Activated CD8-positive, alpha-beta memory T cell treated with anti-CD3 and anti-CD28 coated beads for 36 hours (primary cell): ENCODE data around the gene CD209. TPM values are rescaled to one million over a fixed set of nuclear protein-coding genes. Genes with fewer than 3 reads are reported as not detected.

Experiments used
- CTCF ChIA-PET: fragments of 350-600 bp; sonication (Branson Sonifier 250); formaldehyde crosslinking; loops from one replicate; lab custom pipeline; 2021; ENCODE audit warnings: antibody characterized with exemption; lab: Charles Lee
- POLR2A ChIA-PET: fragments of 350-600 bp; sonication (Branson Sonifier 250); formaldehyde crosslinking; loops from one replicate; lab custom pipeline; 2021; ENCODE audit warnings: antibody characterized with exemption; lab: Charles Lee
- total RNA-seq, 2 experiments: library from RNA; stranded (reverse); gene quantifications; one replicate each; pipeline ENCODE4 v1.2.3, GENCODE V29; 2021

CD209 gene
- total RNA-seq, 2 experiments from 2014 or later = not detected

DNA sequence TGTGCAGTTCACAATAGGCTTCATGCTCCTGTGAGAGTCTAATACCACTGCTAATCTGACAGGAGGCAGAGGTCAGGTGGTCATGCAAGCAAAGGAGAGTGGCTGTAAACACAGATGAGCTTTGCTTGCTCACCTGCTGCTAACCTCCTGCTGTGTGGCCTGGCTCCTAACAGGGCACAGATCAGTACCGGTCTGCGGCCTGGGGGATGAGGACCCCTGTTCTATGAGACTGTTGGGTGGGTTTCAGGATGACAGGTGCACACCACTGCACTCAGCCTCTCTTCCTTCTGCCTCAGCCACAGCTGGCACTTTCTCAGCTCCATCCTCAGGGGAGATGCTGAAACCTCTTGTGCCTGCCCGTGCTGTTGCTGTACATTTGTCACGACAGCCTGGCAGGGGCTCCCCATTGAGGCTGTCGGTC lies 25.1 kb downstream of the CD209 start:
- ChIA-PET CTCF (interaction anchor here (1.3 kb wide), 1 partner anchor 17 kb away, joined by 3 read pairs; no protein-coding TSS in a partner anchor), POLR2A (no interaction called here)

GRCh38 chr19:7720351-7720750 lies 27.0 kb downstream of the CD209 start:
- POLR2A ChIA-PET = no interaction called here
- CTCF ChIA-PET = interaction anchor here (0.6 kb wide), 1 partner anchor 298 kb away, joined by 3 read pairs; no protein-coding TSS in a partner anchor

DNA sequence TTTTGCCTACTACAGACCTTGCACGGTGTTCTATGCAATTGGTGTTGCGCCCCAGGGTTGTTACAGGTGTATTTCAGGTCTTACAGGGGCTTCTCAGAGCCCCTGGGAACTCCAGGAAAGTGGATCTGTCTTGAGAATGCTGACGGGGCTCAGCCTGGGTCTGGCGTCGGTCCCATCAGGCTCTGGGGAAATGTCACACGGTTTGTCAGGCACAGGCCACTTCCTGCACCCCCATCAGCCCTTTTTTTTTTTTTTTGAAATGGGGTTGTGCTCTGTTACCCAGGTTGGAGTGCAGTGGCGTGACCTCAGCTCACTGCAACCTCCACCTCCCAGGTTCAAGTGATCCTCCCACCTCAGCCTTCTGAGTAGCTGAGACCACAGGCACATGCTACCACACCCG lies 28.7 kb downstream of the CD209 start:
- POLR2A ChIA-PET = interaction anchor here (0.6 kb wide), 1 partner anchor 25 kb away, joined by 3 read pairs; no protein-coding TSS in a partner anchor
- CTCF ChIA-PET = no interaction called here

- CTCF ChIA-PET = no interaction called here
Observed at GRCh38 chr19:7716762-7717161, 30.6 kb downstream of the CD209 start.

GRCh38 chr19:7715671-7716070 lies 31.7 kb downstream of the CD209 start:
- ChIA-PET CTCF (no interaction called here), POLR2A (no interaction called here)

More at GRCh38 chr19:7716762-7717161, 30.6 kb downstream of the CD209 start:
- POLR2A ChIA-PET = no interaction called here

GRCh38 chr19:7710616-7711015 lies 36.7 kb downstream of the CD209 start:
- POLR2A ChIA-PET = no interaction called here
- CTCF ChIA-PET = no interaction called here

GRCh38 chr19:7709932-7710460 lies 37.3 kb downstream of the CD209 start:
- CTCF ChIA-PET = interaction anchor here (1.0 kb wide), 1 partner anchor 12 kb away, joined by 3 read pairs; no protein-coding TSS in a partner anchor
- POLR2A ChIA-PET = no interaction called here

DNA sequence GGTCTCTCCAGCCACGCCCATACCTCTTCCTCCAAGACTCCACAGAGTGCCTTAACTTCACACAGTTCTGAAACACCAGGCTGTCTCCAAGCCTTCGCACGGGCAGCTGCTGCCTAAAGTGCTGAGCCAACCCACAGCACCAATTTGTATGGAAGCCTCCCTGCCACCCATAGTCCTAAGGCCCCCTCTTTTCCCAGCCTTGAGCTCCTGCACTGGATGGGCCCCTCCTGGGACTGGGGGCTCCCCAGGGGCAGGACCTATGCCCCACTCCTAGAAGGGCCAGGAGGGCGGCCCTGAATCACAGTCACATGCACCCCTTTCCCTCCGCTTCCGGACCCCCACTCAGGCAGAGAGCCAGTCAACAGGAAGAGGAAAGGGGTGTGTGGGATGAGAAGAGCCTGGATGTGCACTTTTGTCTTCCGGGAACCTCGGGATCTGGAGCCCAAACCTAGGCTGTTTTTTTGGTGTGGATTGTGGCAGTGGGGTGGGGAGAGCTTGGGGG lies 40.3 kb downstream of the CD209 start:
- CTCF ChIA-PET = interaction anchor here (1.0 to 1.1 kb wide), 2 partner anchors 26 to 139 kb away, joined by 3 read pairs; partner anchors contain the start of gene TRAPPC5
- POLR2A ChIA-PET = no interaction called here

DNA sequence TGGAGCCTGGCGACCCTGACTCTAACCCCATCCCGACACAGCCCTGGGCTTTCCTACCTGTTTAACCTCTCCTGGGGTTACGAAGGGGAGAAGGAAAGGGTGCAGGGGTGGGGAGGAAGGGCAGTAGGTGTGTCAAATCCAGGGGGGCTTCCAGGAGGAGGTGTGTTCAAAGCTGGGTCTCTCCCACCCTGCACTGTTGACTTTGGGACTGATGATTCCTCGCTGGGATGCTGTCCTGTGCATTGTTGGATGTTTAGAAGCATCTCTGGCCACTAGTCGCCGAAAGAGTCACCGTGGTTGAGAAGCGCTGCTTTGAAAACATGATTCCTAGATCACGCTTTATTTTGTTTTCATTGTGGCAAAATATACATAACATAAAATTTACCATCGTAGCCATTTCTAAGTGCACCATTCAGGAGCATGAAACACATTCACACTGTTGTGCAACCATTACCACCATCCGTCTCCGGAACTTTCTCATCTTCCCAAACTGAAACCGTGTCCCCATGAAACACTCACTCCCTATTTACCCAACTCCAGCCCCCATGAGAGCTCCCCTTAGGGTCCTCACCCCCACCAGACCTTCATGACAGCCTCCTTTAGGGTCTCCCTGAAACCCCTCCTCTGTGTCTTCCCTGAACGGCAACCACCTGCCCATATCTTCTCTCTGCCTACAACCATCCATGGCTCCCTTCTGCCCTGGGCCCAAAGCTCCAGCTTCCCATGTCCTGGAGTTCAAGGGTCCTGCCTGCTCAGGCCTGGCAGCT lies 41.0 kb downstream of the CD209 start:
- ChIA-PET CTCF (interaction anchor here (1.0 to 1.3 kb wide), 4 partner anchors 15 to 138 kb away, joined by 3 to 4 read pairs (median 3); partner anchors contain the start of gene TRAPPC5), POLR2A (interaction anchor here (1.6 kb wide), 1 partner anchor 25 kb away, joined by 4 read pairs; no protein-coding TSS in a partner anchor)

DNA sequence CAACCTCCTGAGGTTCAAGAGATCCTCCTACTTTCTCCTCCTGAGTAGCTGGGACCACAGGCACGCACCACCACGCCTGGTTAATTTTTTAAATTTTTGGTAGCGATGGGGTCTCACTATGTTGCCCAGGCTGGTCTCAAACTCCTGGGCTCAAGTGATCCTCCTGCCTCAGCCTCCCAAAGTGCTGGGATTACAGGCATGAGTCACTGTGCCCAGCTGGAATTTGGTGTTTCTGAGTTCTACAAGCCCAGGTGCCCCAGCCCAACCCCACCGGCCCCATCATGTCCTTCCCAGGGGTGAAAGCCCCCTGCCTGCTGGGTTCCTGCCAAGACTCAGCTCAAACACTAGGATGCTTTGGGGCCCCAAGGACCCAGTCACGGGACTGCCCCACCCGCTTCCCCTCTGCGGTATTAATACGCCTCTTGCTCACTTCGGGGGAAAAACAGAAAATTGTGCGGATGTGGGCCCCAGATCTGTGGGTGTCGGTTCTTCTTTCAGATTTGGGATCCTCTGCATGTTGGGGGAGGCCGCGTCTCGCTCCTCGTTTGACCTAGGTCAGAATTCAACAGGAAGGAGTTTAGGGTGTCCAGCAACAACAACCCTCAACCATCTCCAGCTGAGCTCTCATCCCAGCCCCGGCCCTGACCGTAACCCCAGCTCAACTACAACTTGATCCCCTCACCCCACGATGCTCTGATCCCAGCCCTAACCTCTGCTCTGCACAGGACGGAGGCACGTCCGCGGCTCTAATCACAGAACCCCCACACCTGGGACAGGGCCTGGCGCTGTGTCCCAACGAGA lies 41.7 kb downstream of the CD209 start:
- POLR2A ChIA-PET = interaction anchor here (1.6 kb wide), 1 partner anchor 24 kb away, joined by 4 read pairs; no protein-coding TSS in a partner anchor
- CTCF ChIA-PET = interaction anchor here (0.6 to 1.3 kb wide), 4 partner anchors 16 to 305 kb away, joined by 3 to 4 read pairs (median 4); partner anchors contain the start of gene TRAPPC5

DNA sequence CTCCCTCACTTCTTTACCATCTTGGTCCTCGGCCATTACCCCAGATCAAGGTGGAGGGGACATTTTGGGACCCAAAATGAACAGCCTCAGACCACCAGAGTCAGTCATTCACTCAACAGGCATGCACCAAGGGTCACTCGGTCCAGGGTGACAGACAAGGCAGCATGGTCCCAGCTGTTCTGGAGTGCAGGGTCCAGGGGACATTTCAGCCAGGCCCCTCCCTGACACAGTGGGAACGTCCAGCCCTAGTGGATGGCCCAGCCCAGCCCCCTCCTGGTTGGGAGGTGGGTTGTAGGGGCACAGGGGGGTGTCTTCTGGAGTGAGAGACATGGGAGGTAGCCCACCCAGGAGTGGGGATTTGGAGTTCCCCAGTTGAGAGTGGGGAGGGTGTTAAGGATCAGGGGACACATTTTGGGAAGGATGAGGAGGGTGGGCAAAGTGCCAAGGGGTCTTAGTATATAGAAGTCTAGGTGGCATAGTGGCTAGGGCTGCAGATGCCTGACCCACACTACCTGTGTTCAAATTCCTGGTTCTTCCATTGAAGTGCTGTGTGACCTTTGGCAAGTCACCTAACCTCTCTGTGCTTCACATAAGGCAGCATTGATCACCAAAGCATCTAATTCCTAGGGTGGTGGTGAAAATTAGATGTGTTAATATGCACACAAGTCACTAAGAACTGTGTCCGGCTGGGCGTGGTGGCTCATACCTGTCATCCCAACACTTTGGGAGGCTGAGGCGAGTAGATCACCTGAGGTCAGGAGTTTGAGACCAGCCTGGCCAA lies 42.9 kb downstream of the CD209 start:
- ChIA-PET POLR2A (interaction anchor here (0.6 kb wide), 1 partner anchor 8 kb away, joined by 8 read pairs; no protein-coding TSS in a partner anchor), CTCF (interaction anchor here (0.6 to 0.7 kb wide), 2 partner anchors 165 to 306 kb away, joined by 3 to 4 read pairs; no protein-coding TSS in a partner anchor)

DNA sequence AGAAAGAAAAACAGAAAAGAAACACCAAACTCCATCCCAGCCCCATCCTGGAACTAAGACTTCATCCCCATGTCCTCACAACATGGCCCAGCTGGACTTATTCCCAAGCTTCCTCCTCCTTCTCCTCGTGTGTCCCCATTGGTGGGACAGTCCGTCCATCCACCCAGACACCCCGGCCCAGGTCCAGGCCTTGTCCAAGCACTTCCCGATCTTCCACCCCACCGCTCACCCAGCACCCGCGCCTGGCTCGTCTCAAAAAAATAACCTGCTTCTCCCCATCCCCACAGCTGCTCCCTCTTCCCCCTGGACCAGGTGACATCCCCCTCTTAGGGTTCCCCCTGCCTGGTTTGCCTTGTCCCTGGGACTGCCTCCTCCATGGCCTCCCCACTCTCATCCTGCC lies 44.0 kb downstream of the CD209 start:
- POLR2A ChIA-PET = no interaction called here
- CTCF ChIA-PET = interaction anchor here (1.0 to 1.4 kb wide), 2 partner anchors 22 to 99 kb away, joined by 4 to 6 read pairs; partner anchors contain the start of gene TRAPPC5

GRCh38 chr19:7701654-7702457 lies 45.5 kb downstream of the CD209 start, which contains the start of gene FCER2:
TSS of gene FCER2 (minus strand) at chr19:7702131. CDS start at chr19:7699760, 2,371 bp downstream.
- CTCF ChIA-PET = interaction anchor here (1.1 to 1.8 kb wide), 2 partner anchors 21 to 98 kb away, joined by 4 to 5 read pairs; partner anchors contain the start of gene TRAPPC5
- POLR2A ChIA-PET = no interaction called here

GRCh38 chr19:7701049-7701653 lies 46.2 kb downstream of the CD209 start:
- POLR2A ChIA-PET = no interaction called here

GRCh38 chr19:7699417-7700401 lies 47.6 kb downstream of the CD209 start:
- ChIA-PET POLR2A (interaction anchor here (0.8 kb wide), 1 partner anchor 511 kb away, joined by 5 read pairs; no protein-coding TSS in a partner anchor), CTCF (interaction anchor here (1.1 to 1.9 kb wide), 2 partner anchors 17 to 19 kb away, joined by 3 to 8 read pairs; partner anchors contain the start of gene TRAPPC5)

More at GRCh38 chr19:7701049-7701653, 46.2 kb downstream of the CD209 start:
- CTCF ChIA-PET = interaction anchor here (1.1 to 1.8 kb wide), 2 partner anchors 20 to 98 kb away, joined by 4 to 5 read pairs; partner anchors contain the start of gene TRAPPC5
